Body of pancreas (tissue), 4 donors: ENCODE data around the gene PLEKHA6.

ENCODE experiments used
- POLR2A ChIP-seq, 3 donors: fragments of 450-650 bp; IDR thresholded peaks; one replicate each; pipeline ENCODE4 v1.6.1; 2016; ENCODE audit warnings: antibody characterized with exemption in 3 of 3, mild to moderate bottlenecking in 2 of 3
- TF ChIP-seq, protein P1 (sequence below), 7 experiments: fragments of 450-650 bp in 4 of 7; fragments of 200-600 bp in 3 of 7; sonication (generic) in 3 of 7; IDR thresholded peaks; one replicate each; pipeline ENCODE4 v1.5.1; 2016 to 2019; ENCODE audit warnings: antibody characterized with exemption in 7 of 7

DNA sequence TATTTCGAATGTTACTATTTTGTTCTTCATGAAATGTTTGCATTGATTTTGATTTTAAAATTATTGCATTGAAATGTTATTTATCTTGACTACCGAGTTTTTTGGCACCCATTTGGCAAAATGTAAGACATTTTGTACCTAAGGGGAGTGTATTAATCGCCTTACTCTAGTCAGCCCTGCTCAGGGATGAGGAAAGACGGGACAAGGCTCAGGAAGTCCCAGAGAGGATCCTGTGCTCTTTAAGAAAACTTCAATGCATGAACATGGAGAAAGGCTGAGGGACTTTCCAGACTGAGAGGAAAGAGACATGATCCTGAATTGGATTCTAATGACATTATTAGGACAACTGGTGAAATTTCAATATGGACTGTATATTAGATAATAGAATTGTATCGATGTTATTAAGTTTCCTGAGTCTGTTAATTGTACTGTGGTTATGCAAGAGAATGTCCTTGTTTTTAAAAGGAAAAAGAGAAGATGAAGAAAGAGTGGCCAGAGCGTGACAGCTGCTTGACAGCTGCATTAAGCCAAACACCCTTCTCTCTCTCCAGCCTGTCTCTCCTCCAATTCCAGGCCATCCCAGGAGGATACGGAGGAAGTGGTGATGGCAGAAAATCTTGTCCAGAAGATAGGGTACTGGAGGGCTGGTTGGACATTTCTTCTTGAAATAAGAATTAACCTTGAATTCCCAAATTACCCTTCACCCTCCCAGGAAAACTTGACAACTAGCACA is 66.0 kb downstream of the PLEKHA6 start:
- TF ChIP-seq, protein P1, sequence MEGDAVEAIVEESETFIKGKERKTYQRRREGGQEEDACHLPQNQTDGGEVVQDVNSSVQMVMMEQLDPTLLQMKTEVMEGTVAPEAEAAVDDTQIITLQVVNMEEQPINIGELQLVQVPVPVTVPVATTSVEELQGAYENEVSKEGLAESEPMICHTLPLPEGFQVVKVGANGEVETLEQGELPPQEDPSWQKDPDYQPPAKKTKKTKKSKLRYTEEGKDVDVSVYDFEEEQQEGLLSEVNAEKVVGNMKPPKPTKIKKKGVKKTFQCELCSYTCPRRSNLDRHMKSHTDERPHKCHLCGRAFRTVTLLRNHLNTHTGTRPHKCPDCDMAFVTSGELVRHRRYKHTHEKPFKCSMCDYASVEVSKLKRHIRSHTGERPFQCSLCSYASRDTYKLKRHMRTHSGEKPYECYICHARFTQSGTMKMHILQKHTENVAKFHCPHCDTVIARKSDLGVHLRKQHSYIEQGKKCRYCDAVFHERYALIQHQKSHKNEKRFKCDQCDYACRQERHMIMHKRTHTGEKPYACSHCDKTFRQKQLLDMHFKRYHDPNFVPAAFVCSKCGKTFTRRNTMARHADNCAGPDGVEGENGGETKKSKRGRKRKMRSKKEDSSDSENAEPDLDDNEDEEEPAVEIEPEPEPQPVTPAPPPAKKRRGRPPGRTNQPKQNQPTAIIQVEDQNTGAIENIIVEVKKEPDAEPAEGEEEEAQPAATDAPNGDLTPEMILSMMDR (IDR thresholded peaks at IDR 0.05), result no peak
- TF ChIP-seq POLR2A (IDR thresholded peaks at IDR 0.05), result no peak
